GM12874 (cell line): ENCODE results near the gene TAS1R3.

Experiments
- CTCF ChIP-seq: IDR thresholded peaks from 2 replicates; pipeline ENCODE4 v1.5.1; 2011; ENCODE audit warnings: low read depth, mild to moderate bottlenecking, control low read depth, low read length, moderate library complexity; ENCODE audit not compliant: insufficient read depth

TAS1R3 gene

GRCh38 chr1:1359308-1359663, 28.2 kb downstream of the TAS1R3 start:
- no peak for TF ChIP-seq CTCF

GRCh38 chr1:1359664-1360468, 28.8 kb downstream of the TAS1R3 start:
- TF ChIP-seq CTCF: no peak

- no peak for TF ChIP-seq CTCF
Observed at GRCh38 chr1:1360506-1361169, 29.6 kb downstream of the TAS1R3 start.

GRCh38 chr1:1361233-1361981, 30.3 kb downstream of the TAS1R3 start:
- no peak for TF ChIP-seq CTCF

GRCh38 chr1:1361982-1362423, 30.9 kb downstream of the TAS1R3 start:
- no peak for TF ChIP-seq CTCF

GRCh38 chr1:1364266-1364665, 33.2 kb downstream of the TAS1R3 start:
- no peak for TF ChIP-seq CTCF
